Endothelial cell of umbilical vein (primary cell): ENCODE results near the gene PPEF1.

Source experiments
- CTCF ChIP-seq, 2 donors: IDR thresholded peaks; 1 replicate in 1 of 2; 2 replicates in 1 of 2; pipeline ENCODE4 v1.5.1; 2011; ENCODE audit warnings: low read length in 2 of 2, mild to moderate bottlenecking in 2 of 2, moderate library complexity in 2 of 2, control low read depth in 1 of 2, inconsistent platforms in 1 of 2, low read depth in 1 of 2; ENCODE audit not compliant: insufficient read depth in 1 of 2; ENCODE audit errors: extremely low read depth in 1 of 2
- EZH2 ChIP-seq: IDR thresholded peaks from 2 replicates; pipeline ENCODE4 v1.6.1; 2012; ENCODE audit warnings: borderline replicate concordance, low read depth, mild to moderate bottlenecking, moderate library complexity, low read length, inconsistent platforms; ENCODE audit not compliant: severe bottlenecking

- TF ChIP-seq CTCF (IDR thresholded peaks at IDR 0.05; ENCODE audit: extremely low read depth in 1 of 2, insufficient read depth in 1 of 2, low read depth in 1 of 2, low read length in 2 of 2) (no peak), EZH2 (no peak)
Observed at GRCh38 chrX:18761750-18762149, 54.3 kb downstream of the PPEF1 start.
